Measurements from ENCODE around the gene EPB41L1.

GRCh38 chr20:36260316-36260715 lies 105.8 kb downstream of the EPB41L1 start:
- TF ChIP-seq, protein P1, sequence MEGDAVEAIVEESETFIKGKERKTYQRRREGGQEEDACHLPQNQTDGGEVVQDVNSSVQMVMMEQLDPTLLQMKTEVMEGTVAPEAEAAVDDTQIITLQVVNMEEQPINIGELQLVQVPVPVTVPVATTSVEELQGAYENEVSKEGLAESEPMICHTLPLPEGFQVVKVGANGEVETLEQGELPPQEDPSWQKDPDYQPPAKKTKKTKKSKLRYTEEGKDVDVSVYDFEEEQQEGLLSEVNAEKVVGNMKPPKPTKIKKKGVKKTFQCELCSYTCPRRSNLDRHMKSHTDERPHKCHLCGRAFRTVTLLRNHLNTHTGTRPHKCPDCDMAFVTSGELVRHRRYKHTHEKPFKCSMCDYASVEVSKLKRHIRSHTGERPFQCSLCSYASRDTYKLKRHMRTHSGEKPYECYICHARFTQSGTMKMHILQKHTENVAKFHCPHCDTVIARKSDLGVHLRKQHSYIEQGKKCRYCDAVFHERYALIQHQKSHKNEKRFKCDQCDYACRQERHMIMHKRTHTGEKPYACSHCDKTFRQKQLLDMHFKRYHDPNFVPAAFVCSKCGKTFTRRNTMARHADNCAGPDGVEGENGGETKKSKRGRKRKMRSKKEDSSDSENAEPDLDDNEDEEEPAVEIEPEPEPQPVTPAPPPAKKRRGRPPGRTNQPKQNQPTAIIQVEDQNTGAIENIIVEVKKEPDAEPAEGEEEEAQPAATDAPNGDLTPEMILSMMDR (conservative IDR thresholded peaks at IDR 0.05): no peak
- no peak for TF ChIP-seq ZFX (IDR thresholded peaks at IDR 0.05)
